Stimulated activated CD4-positive, alpha-beta T cell treated with anti-CD3 and anti-CD28 coated beads, Interleukin-15, amount 100 ng/mL, for 48 hours (primary cell): Measurements from ENCODE around the gene CDC42BPA.
"Not testable (repeated sequence)": the region's sequence is repeated elsewhere in the genome, so short reads cannot be mapped to it uniquely, and the experiment has no call there.

Experiments
- DNase-seq, 2 donors: peaks; one replicate each; pipeline ENCODE4 v3.0.0-alpha.2; 2020; ENCODE audit warnings: low read depth in 2 of 2

CDC42BPA gene

GRCh38 chr1:227132695-227133094 lies 185.6 kb downstream of the CDC42BPA start:
- DNase-seq: not testable (repeated sequence)

DNA sequence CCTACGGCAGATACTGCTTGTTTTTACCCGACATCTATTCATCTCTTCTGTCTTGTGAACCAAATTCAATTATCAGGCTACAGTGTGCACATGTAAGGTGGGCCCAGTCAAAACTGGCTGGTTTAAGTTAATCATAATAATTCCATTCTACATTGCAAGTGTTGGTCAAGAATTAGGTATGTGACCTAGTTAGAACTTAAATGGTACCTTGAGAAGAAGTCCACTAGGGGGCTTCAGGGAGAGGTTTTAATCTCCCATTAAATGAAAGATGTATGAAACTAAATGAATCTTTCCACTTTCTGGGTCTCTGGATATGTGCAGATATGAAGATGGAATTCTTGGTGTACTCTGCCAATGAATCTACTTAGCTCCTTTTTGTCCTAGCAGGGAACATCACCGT lies 187.1 kb downstream of the CDC42BPA start:
- DNase-seq: no peak

DNA sequence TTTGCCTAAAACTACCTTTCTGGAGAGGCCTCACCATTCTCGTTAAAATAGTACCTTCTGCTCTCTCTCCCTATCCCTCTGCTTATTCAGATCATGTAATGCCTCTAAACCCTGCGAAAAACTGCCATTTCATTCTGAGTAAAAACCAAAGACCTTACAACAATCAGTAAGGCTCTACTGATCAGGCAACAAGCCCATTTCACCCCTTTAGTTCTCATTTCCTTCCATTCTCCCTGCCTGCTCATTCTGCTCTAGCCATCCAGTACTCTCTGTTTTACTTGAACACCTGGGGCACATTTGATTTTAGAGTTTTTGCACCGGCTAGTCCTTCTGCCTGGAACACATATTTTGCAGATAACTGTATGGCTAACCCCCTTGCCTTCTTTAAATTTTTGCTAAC lies 190.4 kb downstream of the CDC42BPA start:
- DNase-seq: no peak

- no peak for DNase-seq
These were observed 192.3 kb downstream of the CDC42BPA start for GRCh38 chr1:227125929-227126545.

- no peak for DNase-seq
These were observed 193.8 kb downstream of the CDC42BPA start for GRCh38 chr1:227124473-227124872.

GRCh38 chr1:227120826-227121225 lies 197.5 kb downstream of the CDC42BPA start:
- DNase-seq: no peak

- DNase-seq: no peak
These were observed 205.8 kb downstream of the CDC42BPA start for GRCh38 chr1:227112538-227112937.

GRCh38 chr1:227111782-227112181 lies 206.5 kb downstream of the CDC42BPA start:
- DNase-seq: no peak

DNA sequence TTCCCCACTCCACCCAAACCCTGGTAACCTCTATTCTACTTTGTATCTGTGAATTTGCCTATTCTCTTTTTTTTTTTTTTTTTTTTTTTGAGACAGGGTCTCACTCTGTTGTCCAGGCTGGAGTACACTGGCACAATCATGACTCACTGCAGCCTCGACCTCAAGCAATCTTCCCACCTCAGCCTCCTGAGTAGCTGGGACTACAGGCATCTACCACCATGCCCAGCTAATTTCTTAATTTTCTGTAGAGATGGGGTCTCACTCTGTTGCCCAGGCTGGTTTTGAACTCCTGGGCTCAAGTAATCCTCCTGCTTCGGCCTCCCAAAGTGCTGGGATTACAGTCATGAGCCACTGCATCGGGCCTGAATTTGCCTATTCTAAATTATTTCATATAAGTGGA lies 213.0 kb downstream of the CDC42BPA start:
- not testable (repeated sequence) for DNase-seq

DNA sequence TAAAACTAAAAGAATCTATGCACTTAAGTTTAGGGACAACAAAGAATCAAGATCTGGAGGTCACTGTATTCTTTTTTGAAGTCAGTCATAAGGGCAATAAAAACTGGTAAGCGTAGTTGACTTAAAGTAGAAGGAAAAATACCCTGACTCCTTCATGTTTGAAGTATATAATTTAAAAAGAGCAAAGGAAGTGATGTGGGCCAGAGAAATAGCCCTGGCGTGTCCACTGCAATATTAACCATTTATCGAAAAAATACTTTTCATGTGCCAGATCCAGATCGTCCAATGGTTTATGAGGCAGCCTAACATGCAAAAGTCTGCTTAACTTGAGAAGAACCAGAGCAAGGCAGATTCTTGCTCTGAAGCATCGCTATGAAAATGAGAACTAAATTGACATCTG lies 216.2 kb downstream of the CDC42BPA start:
- no peak for DNase-seq

GRCh38 chr1:227094249-227094966 lies 223.9 kb downstream of the CDC42BPA start:
- no peak for DNase-seq

- DNase-seq: no peak
These were observed 225.0 kb downstream of the CDC42BPA start for GRCh38 chr1:227093309-227093708.

DNA sequence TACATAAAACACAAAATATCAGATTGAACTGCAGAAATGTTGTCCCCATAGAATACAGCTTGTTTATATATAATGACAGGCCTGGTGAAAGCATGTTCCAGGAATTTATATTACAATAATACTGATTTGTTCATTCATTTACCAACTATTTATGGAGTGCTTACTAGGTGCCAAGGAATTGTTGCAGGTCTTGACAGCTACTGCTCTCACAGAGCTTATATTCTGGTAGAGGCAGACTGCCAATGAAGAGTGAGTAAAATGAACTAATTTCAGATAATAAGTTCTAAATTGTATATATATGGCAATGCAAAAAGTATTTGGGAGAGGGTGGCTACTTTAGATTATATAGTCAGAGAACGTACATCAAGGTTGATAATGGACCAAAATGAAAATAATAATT lies 226.2 kb downstream of the CDC42BPA start:
- no peak for DNase-seq

GRCh38 chr1:227086636-227087035 lies 231.7 kb downstream of the CDC42BPA start:
- DNase-seq: no peak

DNA sequence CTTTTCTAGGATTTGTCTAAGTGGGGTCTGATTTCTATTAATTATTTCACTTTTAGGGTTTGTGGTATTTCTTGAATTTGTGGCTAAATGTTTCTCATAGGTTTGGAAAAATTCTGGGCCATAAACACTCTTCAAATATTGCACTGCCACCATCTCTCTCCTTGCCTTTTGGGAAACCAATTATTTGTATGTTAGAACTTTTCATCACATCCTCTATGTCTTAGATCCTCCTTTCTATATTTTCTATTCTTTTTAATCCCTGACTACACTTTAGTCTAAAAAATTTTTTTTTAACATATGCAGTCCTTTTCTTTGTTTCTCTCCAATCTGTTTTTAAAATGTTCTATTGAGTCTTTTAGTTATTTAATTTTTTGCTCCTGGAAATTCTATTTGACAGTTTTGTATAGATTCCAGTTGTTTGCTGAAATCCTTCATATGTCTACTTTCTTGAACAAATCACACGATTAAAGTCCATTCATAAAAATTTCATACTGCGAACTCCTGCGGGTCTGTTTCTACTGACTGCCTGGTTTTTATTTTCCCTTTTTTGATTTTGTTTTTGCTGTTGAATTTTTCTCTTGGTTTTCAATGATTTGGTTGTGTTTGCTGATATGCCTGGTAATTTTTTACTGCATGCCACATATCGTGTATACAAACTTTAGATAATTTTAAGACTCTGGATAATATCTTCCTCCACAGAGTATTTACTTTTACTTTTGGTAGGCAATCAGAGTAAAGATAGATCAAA lies 235.1 kb downstream of the CDC42BPA start:
- DNase-seq: no peak

DNA sequence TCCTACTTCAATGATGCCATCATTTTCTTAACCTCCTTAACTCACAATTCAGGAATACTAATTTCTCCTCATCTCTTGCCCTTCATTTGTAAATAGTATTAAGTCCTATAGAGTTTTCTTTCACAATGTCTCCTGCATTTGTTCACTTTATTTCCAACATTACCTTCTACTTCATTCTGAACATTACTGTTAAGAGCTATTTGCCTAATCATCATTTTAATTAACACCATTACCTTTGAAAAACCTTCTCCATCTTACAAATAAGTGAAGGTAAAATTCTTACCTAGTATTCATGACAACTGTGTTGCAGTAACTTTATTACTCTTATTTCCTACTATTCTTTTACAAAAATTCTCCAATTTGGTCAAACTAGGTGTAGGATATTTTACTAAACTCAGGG lies 240.5 kb downstream of the CDC42BPA start:
- no peak for DNase-seq

DNA sequence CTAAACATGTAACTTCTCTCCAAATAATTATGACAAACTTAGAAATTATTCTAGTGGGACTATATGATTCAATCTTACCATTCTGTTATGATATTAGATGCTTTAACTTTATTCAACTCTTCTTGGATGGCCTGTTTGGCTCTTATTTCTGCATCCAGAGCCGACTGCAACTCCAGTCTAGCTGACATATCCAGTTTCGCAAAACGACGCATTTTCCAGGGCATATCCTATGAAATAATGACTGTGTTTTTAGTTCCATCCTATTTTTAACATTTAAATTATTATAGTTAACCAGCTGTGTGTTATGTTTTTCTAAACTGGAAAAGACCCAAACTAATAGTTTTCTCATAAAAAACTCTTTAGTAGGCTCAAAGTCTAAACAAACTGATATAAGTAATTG lies 244.5 kb downstream of the CDC42BPA start:
- no peak for DNase-seq

DNA sequence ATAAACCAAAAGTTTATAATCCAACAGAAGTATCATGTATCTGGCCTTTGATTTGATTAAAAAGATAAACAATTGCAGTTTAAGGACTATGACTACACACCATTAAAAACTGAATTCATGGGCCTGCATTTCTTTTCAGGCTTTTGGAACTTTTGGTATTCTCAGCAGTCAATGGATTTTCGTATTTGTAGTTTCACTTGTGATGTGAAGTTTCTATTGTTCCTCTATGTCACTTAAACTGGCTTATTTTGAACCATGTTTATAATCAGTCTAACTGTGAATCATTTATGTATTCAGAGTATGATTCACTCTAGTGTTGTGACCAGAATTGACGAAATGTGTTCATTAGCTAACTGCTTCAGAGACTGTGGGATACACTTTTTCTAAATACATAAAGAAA lies 245.3 kb downstream of the CDC42BPA start:
- no peak for DNase-seq

DNA sequence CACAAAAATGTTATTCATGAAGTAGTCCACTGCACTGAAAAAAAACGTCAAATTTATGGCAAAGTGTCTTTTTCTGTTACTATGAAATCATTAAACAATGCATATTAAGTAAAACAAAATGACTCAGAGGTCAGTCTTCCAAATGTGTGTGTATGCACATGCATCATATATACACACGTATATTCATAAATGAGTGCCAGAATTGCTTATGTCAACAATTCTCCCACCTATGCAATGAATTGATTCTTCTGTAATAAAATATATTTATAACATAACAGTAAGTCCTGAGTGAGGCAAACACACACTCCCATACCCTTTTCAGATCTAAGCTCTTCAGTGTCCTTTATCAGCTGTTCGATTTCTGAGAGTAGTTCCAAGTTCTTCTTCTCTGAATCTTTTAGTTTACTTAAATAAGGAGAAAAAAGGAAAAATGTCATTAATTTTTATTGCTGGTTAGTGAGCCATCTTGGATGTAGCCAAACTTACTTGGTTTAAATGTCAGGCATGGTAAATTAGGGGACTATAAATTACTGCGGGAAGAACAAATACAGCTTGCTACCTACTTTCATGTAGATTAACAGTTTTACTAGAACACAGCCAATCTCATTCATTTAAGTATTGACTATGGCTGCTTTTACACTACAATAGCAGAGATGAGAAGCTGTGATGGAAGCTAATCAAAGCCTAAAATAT lies 246.3 kb downstream of the CDC42BPA start:
- no peak for DNase-seq

- no peak for DNase-seq
These were observed 247.5 kb downstream of the CDC42BPA start for GRCh38 chr1:227070638-227071285.

GRCh38 chr1:227069490-227069889 lies 248.8 kb downstream of the CDC42BPA start:
- DNase-seq: no peak

GRCh38 chr1:227068883-227069282 lies 249.4 kb downstream of the CDC42BPA start:
- no peak for DNase-seq
